CD4-positive, alpha-beta T cell (primary cell): Measurements from ENCODE around the gene GPR180. TPM values are rescaled to one million over a fixed set of nuclear protein-coding genes. Genes with fewer than 3 reads are reported as not detected.

Experiments
- ATAC-seq: fragments of 200-7000 bp; cut with Tn5 transposase; one replicate; pipeline ENCODE4 v1.10.0; 2022; ENCODE audit warnings: mild to moderate bottlenecking; ENCODE audit not compliant: poor library complexity
- CTCF ChIA-PET: fragments of 350-600 bp; sonication (Branson Sonifier 250); formaldehyde crosslinking; loops from one replicate; lab custom pipeline; 2021; ENCODE audit warnings: antibody characterized with exemption, inconsistent platforms; lab: Charles Lee
- POLR2A ChIA-PET: fragments of 350-600 bp; sonication (Branson Sonifier 250); formaldehyde crosslinking; loops from one replicate; lab custom pipeline; 2021; ENCODE audit warnings: antibody characterized with exemption, inconsistent platforms; lab: Charles Lee
- DNase-seq, 14 experiments: peaks; one replicate each; pipeline ENCODE4 v3.0.0-alpha.2; 2013 to 2020; ENCODE audit warnings: mixed read lengths in 2 of 14
- H3K27ac ChIP-seq, 2 donors: one replicate each; pipeline versions ENCODE4 v1.5.1 to v1.7.0; 2013; ENCODE audit warnings: low read length in 2 of 2, low read depth in 1 of 2, mild to moderate bottlenecking in 1 of 2
- H3K27me3 ChIP-seq, 2 experiments: 1 replicate in 1 of 2; 2 replicates in 1 of 2; pipeline versions ENCODE4 v1.6.1 to v1.7.0; 2013; ENCODE audit warnings: low read length in 2 of 2, control low read depth in 1 of 2, mild to moderate bottlenecking in 1 of 2, moderate library complexity in 1 of 2; ENCODE audit not compliant: insufficient read depth in 2 of 2, control insufficient read depth in 1 of 2
- H3K36me3 ChIP-seq: one replicate; pipeline ENCODE4 v1.6.1; 2013; ENCODE audit warnings: low read length, control low read depth; ENCODE audit not compliant: insufficient read depth
- H3K4me1 ChIP-seq: one replicate; pipeline ENCODE4 v1.6.1; 2013; ENCODE audit warnings: low read length, control low read depth; ENCODE audit not compliant: insufficient read depth
- H3K4me3 ChIP-seq: one replicate; pipeline ENCODE4 v1.5.1; 2013; ENCODE audit warnings: mild to moderate bottlenecking, low read length, moderate library complexity
- H3K9me3 ChIP-seq, 2 experiments: 1 replicate in 1 of 2; 2 replicates in 1 of 2; pipeline versions ENCODE4 v1.6.1 to v1.7.0; 2013; ENCODE audit warnings: low read length in 2 of 2, mild to moderate bottlenecking in 2 of 2, control low read depth in 1 of 2, moderate library complexity in 1 of 2; ENCODE audit not compliant: control insufficient read depth in 1 of 2, insufficient read depth in 1 of 2
- H3K27ac Mint-ChIP-seq: one replicate; pipeline ENCODE4 v1.8.0; 2020; ENCODE audit warnings: mixed read lengths
- H3K27me3 Mint-ChIP-seq: one replicate; pipeline ENCODE4 v1.8.0; 2021; ENCODE audit warnings: mixed read lengths
- H3K36me3 Mint-ChIP-seq: one replicate; pipeline ENCODE4 v1.8.0; 2021; ENCODE audit warnings: low read depth, mixed read lengths
- H3K4me1 Mint-ChIP-seq: one replicate; pipeline ENCODE4 v1.8.0; 2021; ENCODE audit warnings: low read depth, mixed read lengths
- H3K4me3 Mint-ChIP-seq: one replicate; pipeline ENCODE4 v1.8.0; 2020; ENCODE audit warnings: mild to moderate bottlenecking, mixed read lengths
- H3K9me3 Mint-ChIP-seq: one replicate; pipeline ENCODE4 v1.8.0; 2020; ENCODE audit warnings: mixed read lengths
- intact Hi-C, 2 experiments: fragments of 100-400 bp; cut with DNase I in 1 of 2; cut with micrococcal nuclease in 1 of 2; formaldehyde crosslinking; loops; one replicate each; pipeline versions ENCODE4 v1.15.1 to v1.9.0; 2023 to 2025; cut with DNase I, micrococcal nuclease
- total RNA-seq, 174 experiments: library from RNA in 2 of 174; stranded (reverse) in 2 of 174; gene quantifications; one replicate each; pipeline ENCODE4 v1.2.3 and lab custom pipeline; 2021 to 2026
- TF ChIP-seq, protein P1 (sequence below): fragments of 200-600 bp; IDR thresholded peaks from one replicate; pipeline ENCODE4 v1.8.0; 2022; ENCODE audit warnings: antibody characterized with exemption, mild to moderate bottlenecking

The GPR180 gene
- total RNA-seq, 2 experiments from 2014 or later = 0.80 to 0.92 TPM

DNA sequence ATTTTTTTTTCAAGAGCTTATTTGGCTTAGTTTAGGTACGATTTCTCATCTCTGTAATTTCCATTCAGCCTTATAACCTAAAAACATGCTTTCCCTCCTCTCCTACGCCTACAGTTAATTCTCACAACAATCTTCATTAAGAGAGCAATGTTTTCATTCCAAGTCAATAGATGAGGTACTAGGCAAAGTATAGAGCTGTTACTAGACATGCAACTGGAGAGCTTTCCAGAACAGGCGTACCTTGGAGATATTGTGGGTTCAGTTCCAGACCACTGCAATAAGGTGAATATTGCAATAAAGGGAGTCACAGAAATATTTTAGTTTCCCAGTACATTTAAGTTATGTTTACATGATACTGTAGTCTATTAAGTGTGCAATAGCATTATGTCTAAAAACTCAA lies 40.5 kb upstream of the GPR180 start:
- H3K4me3 Mint-ChIP-seq = no peak overlapping the region
- CTCF ChIA-PET = no interaction called here
- no peak overlapping the region for H3K27ac ChIP-seq
- peaks cover 7% of the 10 kb centered on the region for H3K4me1 ChIP-seq
- no peak for ATAC-seq
- POLR2A ChIA-PET = interaction anchor here (0.7 to 2.4 kb wide), 2 partner anchors 12 to 35 kb away, joined by 3 to 21 read pairs; partner anchors contain the start of gene TGDS
- H3K9me3 Mint-ChIP-seq = no peaks in the 10 kb centered on the region
- intact Hi-C loops = no loop called here
- H3K4me3 ChIP-seq = no peak overlapping the region
- peaks cover 27% of the 10 kb centered on the region for H3K4me1 Mint-ChIP-seq
- H3K27me3 Mint-ChIP-seq = no peaks in the 10 kb centered on the region
- peaks cover 7% of the 10 kb centered on the region for H3K36me3 ChIP-seq
- no peak overlapping the region for H3K27ac Mint-ChIP-seq
- H3K9me3 ChIP-seq = no peaks in the 10 kb centered on the region
- no peaks in the 10 kb centered on the region for H3K27me3 ChIP-seq
- H3K36me3 Mint-ChIP-seq = no peaks in the 10 kb centered on the region
- TF ChIP-seq, protein P1, sequence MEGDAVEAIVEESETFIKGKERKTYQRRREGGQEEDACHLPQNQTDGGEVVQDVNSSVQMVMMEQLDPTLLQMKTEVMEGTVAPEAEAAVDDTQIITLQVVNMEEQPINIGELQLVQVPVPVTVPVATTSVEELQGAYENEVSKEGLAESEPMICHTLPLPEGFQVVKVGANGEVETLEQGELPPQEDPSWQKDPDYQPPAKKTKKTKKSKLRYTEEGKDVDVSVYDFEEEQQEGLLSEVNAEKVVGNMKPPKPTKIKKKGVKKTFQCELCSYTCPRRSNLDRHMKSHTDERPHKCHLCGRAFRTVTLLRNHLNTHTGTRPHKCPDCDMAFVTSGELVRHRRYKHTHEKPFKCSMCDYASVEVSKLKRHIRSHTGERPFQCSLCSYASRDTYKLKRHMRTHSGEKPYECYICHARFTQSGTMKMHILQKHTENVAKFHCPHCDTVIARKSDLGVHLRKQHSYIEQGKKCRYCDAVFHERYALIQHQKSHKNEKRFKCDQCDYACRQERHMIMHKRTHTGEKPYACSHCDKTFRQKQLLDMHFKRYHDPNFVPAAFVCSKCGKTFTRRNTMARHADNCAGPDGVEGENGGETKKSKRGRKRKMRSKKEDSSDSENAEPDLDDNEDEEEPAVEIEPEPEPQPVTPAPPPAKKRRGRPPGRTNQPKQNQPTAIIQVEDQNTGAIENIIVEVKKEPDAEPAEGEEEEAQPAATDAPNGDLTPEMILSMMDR = no peak
- no peak for DNase-seq

DNA sequence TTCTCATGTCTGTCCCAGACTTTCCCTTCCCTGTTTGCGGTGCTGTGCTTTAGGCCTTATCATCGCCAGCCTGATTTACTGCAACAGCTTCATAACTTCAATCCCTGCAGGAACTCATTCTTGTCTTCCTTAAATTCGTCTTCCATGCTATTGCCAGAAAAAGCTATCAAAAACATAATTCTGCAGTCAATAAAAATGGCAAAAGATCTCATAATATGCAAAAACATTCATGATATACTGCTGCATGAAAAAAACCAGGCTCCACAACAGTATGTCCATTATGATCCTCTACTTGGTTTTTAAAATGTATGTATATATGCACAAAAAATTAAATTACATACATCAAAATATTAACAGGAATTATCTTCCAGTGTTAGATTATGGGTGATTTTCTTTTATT lies 34.1 kb upstream of the GPR180 start:
- H3K4me3 Mint-ChIP-seq = no peak overlapping the region
- H3K9me3 Mint-ChIP-seq = no peaks in the 10 kb centered on the region
- CTCF ChIA-PET = no interaction called here
- no peaks in the 10 kb centered on the region for H3K9me3 ChIP-seq
- no peaks in the 10 kb centered on the region for H3K27me3 Mint-ChIP-seq
- H3K27me3 ChIP-seq = no peaks in the 10 kb centered on the region
- TF ChIP-seq, protein P1 = no peak
- no peak overlapping the region for H3K27ac ChIP-seq
- H3K4me1 Mint-ChIP-seq = no peaks in the 10 kb centered on the region
- H3K36me3 Mint-ChIP-seq = peaks cover 36% of the 10 kb centered on the region
- H3K27ac Mint-ChIP-seq = no peak overlapping the region
- no peak for ATAC-seq
- DNase-seq = no peak
- no peak overlapping the region for H3K4me3 ChIP-seq
- POLR2A ChIA-PET = interaction anchor here (0.6 to 0.8 kb wide), 2 partner anchors 18 to 199 kb away, joined by 3 read pairs; no protein-coding TSS in a partner anchor
- intact Hi-C loops = no loop called here
- H3K36me3 ChIP-seq = peaks cover 33% of the 10 kb centered on the region
- H3K4me1 ChIP-seq = no peaks in the 10 kb centered on the region

DNA sequence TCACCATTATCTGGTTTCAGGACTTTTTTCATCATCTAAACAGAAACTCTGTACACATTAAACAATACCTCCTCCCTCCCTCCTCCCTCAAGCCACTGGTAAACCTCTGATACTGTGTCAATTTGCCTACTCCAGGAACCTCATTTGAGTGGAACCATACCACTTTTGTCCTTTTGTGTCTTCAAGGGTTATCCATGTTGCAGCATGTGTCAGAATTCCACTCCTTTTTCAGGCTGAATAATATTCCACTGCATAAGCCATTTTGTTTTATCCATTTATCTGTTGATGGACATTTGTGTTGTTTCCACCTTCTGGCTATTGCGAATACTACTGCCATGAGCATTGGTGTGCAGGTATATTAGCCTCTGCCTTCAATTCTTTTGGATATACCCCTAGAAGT lies 33.2 kb upstream of the GPR180 start:
- H3K9me3 Mint-ChIP-seq = no peaks in the 10 kb centered on the region
- no peaks in the 10 kb centered on the region for H3K4me1 ChIP-seq
- H3K36me3 ChIP-seq = peaks cover 35% of the 10 kb centered on the region
- DNase-seq (no peak), ATAC-seq (no peak)
- no peak overlapping the region for H3K27ac Mint-ChIP-seq
- H3K27ac ChIP-seq = no peak overlapping the region
- POLR2A ChIA-PET = no interaction called here
- H3K27me3 ChIP-seq = no peaks in the 10 kb centered on the region
- H3K27me3 Mint-ChIP-seq = no peaks in the 10 kb centered on the region
- CTCF ChIA-PET = no interaction called here
- no peaks in the 10 kb centered on the region for H3K4me1 Mint-ChIP-seq
- H3K36me3 Mint-ChIP-seq = peaks cover 44% of the 10 kb centered on the region
- intact Hi-C loops = no loop called here
- H3K9me3 ChIP-seq = no peaks in the 10 kb centered on the region
- no peak overlapping the region for H3K4me3 Mint-ChIP-seq
- H3K4me3 ChIP-seq = no peak overlapping the region
- TF ChIP-seq, protein P1 = no peak
